COLO829 (cell line): ENCODE results near the gene ANKAR.
"Not testable (repeated sequence)": the region's sequence is repeated elsewhere in the genome, so short reads cannot be mapped to it uniquely, and the experiment has no call there.

Experiments used
- DNase-seq: peaks from one replicate; pipeline ENCODE4 v3.0.0; 2012; ENCODE audit warnings: low spot score

ANKAR gene

GRCh38 chr2:189674374-189675112 lies at the start of gene ANKAR:
ANKAR (plus strand) TSS chr2:189674670; CDS start chr2:189676491, 1,821 bp downstream.
- DNase-seq: peak; percentile 60

GRCh38 chr2:189625636-189626035 lies 48.8 kb upstream of the ANKAR start:
- no peak for DNase-seq

DNA sequence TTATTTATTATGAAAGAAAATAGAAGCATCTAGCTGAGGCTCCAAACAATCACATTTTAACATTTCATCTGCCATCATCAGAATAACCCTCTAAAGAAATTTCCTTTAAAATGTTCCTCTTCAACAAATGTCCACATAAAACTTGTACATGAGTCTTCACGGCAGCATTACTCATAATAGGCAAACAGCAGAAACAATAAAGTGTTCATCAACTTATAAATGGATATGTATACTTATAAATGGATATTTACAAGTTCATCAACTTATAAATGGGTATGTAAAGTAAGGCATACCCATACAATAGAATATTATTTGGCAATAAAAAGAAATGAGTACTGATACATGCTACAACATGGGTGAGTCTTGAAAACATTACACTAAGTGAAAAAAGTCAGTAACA lies 46.7 kb upstream of the ANKAR start:
- DNase-seq: no peak

DNA sequence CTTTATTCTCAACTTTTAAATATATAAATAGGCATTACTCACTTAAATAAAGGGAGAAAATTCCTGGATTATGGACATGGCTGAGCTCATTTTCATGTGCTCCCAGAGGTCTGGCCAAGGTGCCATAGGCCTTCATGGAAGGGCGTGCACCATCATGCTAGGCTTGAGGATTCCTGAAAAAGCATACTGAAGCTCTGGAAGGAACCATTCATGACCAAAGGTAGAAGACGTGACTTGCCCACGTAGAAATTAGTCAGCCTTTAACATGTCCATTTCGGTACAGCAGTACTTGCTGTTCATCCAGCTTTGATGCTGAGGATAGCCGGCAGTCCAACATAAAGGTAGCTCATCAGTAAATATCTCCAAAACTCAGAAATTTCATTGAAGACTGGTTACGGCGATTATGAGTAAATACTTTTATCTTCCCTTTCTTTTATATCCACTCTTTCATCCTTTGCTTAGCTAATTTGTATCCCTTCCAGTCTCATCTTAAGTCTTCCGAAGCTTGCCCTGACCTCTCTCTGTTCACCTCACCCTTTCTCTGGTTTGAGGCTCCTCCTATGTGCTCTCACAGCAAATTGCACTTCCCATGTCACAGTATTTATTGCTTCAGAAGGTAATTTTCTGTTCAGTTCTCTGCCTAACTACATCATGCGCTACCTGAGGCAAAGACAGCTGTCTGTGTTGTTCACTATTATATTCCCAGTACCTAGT lies 45.5 kb upstream of the ANKAR start:
- DNase-seq: no peak

DNA sequence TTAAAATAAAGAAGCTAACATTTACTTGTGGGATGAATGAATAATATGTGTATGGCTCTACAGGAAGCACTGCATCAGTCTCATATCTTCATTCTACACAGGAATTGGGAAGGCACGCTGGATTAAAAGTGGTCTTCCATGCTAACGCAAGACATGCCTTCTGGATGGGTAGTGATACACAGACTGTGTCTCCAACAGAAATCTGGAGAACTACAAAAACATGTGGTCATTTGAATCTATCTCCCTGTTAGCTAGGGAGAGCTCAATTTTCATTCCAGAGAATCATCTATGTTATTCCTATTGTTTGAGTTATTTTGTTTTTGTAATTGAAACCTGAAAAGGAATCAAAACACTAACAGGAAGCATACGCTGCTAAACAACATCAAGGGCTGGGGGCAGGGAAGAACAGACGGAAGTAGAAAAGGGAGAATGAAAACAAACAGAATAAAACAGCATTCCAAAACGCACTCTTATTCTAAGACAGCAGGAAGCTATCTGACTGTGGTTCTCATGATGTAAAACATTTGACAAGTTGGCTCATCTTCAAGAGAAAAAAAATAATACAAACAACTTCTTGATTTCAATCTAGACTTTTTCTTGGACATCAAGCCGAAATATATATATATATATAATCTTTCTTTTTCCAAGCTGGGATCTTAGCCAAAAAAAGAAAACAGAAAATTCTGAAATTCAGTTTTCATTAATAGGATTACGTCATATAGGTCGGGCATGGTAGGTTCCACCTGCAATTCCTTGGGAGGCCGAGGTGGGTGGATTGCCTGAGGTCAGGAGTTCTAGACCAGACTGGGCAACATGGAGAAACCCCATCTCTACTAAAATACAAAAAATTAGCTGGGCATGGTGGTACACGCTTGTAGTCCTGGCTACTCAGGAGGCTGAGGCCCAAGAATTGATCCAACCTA lies 44.7 kb upstream of the ANKAR start:
- no peak for DNase-seq

GRCh38 chr2:189631849-189632248 lies 42.6 kb upstream of the ANKAR start:
- no peak for DNase-seq

DNA sequence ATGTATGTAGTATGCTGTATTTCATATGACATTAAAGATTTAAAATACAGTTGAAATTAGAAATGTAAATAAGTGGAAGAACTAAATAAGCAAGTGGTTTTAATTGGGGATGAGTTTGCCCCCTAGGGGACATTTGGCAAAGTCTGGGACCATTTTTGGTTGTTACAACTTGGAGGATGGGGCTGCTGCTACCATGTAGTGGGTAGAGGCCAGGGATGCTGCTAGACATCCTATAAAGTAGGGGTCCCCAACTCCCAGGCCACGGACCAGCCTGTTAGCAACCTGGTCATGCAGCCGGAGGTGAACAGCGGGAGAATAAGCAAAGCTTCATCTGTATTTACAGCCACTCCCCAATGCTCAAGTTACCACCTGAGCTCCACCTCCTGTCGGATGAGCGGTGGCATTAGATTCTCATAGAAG lies 41.1 kb upstream of the ANKAR start:
- DNase-seq: no peak

DNA sequence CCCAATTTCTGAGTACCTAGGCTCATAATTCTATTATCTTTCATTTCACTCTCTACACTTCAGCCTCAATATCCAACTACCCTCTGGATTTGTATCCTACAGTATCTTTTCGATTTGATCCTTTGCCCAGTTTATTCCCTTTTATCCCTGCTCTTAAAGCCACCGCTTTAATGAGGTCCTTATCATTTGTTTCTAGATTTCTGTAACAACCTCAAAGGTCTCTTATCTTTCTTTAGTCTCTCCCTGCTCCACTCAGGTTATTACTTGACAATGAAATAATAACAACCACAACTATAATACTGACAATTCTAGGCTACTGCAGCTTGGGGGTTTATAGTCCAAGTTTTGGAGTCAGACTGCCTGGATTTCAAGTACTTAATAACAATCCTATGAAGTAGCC lies 39.1 kb upstream of the ANKAR start:
- DNase-seq: no peak

DNA sequence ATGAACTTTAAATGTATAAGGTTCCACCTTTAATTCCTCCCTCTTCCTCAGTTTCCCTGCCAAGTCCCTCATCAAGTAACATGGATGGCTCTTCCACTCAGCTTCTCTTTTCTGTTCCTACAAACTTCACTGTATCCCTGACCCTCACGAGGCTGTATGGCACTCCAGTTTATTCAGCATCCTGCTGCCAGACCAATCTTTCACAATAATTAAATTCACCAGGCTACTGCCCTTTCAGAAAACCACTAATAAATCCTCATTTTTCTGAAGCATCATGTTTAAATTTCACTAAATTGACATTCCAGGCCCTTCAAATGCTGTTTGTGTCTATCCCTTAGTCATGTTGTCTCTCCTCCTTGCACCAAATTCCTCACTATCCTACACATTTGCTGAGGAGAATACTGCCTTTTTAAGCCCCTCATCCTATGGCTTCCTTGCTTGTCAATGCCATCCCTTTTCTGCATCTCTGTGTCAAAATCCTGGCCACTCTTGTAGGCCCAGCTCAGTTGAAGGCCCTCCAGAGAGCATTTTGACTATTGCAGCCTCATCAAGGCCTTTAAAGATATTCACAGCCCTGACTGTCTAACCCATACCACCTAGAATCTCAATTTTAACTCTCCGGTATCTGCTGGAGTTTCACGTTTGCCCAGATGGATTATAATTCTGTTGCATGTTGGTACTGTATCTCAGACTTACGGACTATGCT lies 36.0 kb upstream of the ANKAR start:
- DNase-seq: no peak

DNA sequence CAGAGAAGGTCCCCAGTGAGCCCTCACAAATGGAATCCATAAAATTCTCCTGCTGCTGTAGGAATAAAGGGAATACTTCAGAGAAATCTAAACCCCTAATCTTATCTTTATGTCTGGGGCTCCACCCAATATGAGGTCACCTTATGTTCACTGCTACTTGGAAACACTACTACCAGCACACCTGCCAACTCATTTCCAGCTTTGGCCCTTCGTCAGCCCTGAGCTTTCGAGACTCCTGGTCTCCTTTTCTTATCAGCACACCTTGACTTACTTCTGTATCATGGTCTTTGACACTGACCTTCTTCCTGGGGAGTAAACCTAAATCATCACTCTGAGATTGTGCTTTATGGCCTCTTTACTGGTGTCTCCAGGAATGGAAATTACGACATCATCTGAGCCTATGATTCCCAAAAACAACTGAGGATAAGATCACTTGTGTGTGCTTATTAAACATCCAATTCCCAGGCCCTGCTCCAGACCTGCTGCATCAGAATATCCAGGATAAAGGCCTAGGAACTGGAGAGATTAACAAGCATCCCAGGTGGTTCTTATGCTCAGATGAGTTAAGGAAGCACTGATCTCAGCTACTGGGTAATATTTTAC lies 35.4 kb upstream of the ANKAR start:
- DNase-seq: no peak

DNA sequence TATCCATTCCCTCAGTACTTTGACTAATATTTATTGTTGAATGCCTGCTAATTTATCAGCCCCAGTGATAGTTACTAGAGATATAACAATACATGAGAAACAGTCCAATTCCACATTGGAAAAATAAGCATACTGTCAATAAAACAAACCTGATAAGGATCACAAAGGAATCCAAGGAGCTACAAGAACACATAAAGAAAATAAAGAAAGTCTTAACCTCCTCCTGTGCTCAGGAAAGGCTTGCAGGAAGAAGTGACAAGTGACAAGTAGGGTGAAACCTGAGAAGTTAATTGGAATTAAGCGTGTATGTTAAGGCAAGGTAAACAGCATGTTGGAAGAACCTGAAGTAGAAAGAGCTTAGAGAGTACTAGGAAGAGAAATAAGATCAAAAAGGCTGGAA lies 33.5 kb upstream of the ANKAR start:
- DNase-seq: no peak

DNA sequence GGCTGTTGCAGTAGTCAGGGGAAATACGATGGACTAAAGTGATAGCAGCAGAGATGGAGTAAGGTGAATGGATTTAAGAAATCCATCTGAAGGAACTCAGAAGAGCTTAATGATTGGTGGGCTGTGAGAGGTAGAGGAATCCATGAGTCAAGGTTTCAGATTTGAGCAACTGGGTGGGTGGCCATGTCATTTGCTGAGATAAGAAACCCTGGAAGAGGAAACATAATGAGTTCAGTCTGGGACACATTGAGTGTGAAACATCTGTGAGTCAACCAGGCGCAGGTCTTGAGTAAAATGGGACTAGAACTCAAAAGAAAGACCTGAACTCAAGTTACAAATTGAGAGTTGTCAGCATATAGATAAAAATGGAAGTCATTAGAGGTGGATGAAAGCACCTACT lies 32.9 kb upstream of the ANKAR start:
- DNase-seq: no peak

GRCh38 chr2:189646521-189646920 lies 27.9 kb upstream of the ANKAR start:
- DNase-seq: no peak

GRCh38 chr2:189648846-189649509 lies 25.5 kb upstream of the ANKAR start:
- DNase-seq: no peak

GRCh38 chr2:189651284-189651683 lies 23.2 kb upstream of the ANKAR start:
- no peak for DNase-seq

- not testable (repeated sequence) for DNase-seq
Observed at GRCh38 chr2:189653464-189653863, 21.0 kb upstream of the ANKAR start.

GRCh38 chr2:189654641-189655040 lies 19.8 kb upstream of the ANKAR start:
- DNase-seq: no peak

DNA sequence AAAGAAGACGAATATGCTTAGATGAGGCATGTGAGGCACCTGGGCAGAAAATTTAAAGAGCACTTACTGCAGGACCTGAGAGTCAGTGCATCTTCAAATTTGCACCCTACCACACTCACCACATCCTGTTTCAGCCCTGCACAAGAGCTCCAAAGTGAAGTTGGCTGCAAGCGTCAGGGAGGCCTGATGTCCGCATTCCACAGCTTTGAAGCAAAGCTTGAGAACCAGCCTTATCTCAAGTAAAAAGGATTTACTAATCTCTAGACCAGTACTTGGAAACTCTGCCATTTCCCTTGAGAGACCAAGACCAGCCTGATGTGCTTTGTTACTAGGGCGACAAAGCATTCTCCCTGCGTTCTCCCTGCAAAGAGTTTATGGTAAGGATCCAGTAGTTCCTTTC lies 16.6 kb upstream of the ANKAR start:
- DNase-seq: no peak

GRCh38 chr2:189658306-189659212 lies 15.9 kb upstream of the ANKAR start:
- no peak for DNase-seq

- DNase-seq: no peak
Observed at GRCh38 chr2:189659734-189660133, 14.7 kb upstream of the ANKAR start.
